Spinal cord (tissue), 10 donors: ENCODE measurements around the gene IL17RA. TPM values are rescaled to one million over a fixed set of nuclear protein-coding genes. Genes with fewer than 3 reads are reported as not detected.

ENCODE experiments used
- DNase-seq, 6 donors: peaks; one replicate each; pipeline versions ENCODE4 v3.0.0 to v3.0.0-alpha.2; 2013 to 2015; ENCODE audit warnings: low spot score in 6 of 6, low read depth in 4 of 6
- H3K27ac ChIP-seq: one replicate; pipeline ENCODE4 v1.5.1; 2013; ENCODE audit warnings: low read depth, low read length, control low read depth
- H3K27me3 ChIP-seq: one replicate; pipeline ENCODE4 v1.6.1; 2013; ENCODE audit warnings: low read length; ENCODE audit not compliant: control insufficient read depth, insufficient read depth
- H3K36me3 ChIP-seq: one replicate; pipeline ENCODE4 v1.6.1; 2013; ENCODE audit warnings: low read length; ENCODE audit not compliant: control insufficient read depth, insufficient read depth
- H3K4me1 ChIP-seq: one replicate; pipeline ENCODE4 v1.6.1; 2013; ENCODE audit warnings: low read length; ENCODE audit not compliant: control insufficient read depth, insufficient read depth
- H3K4me3 ChIP-seq: one replicate; pipeline ENCODE4 v1.5.1; 2013; ENCODE audit warnings: low read depth, low read length, control low read depth
- H3K9me3 ChIP-seq: one replicate; pipeline ENCODE4 v1.6.1; 2013; ENCODE audit warnings: low read length; ENCODE audit not compliant: control insufficient read depth, insufficient read depth
- WGBS: methylation state at CpG from one replicate; pipeline ENCODE4 v1.1.5; 2013; ENCODE audit warnings: missing lambda C conversion rate; ENCODE audit not compliant: insufficient coverage; 5-methylcytosine and 5-hydroxymethylcytosine counted together
- polyA plus RNA-seq, 2 donors: library from polyadenylated mRNA; unstranded; fragments of 120-200 nt; gene quantifications; one replicate each; pipeline ENCODE4 v1.2.1, GENCODE V29; 2013; ENCODE audit not compliant: insufficient read length in 2 of 2
- total RNA-seq, 2 donors: library from RNA; depleted of rRNA in 1 of 2; stranded (reverse); fragments of 120-200 nt in 1 of 2; fragments of >200 nt in 1 of 2; gene quantifications; one replicate each; pipeline versions ENCODE4 v1.2.3 to v1.2.4, GENCODE V29; 2013 to 2014
- donor health status: healthy.

Gene IL17RA
- total and polyA plus RNA-seq, 4 donors, result 6.0 to 10.5 (median 7.1) TPM

GRCh38 chr22:17056807-17057206 lies 28.0 kb upstream of the IL17RA start:
- Histone ChIP-seq H3K9me3 (no peaks in the 10 kb centered on the region), H3K27ac (no peak overlapping the region), H3K27me3 (no peaks in the 10 kb centered on the region), H3K36me3 (peaks cover 7% of the 10 kb centered on the region), H3K4me1 (peaks cover 6% of the 10 kb centered on the region), H3K4me3 (no peak overlapping the region)
- 77% methylated on average over 8 of the region's 8 CpGs for WGBS
- no peak for DNase-seq

GRCh38 chr22:17057959-17058814 lies 26.6 kb upstream of the IL17RA start:
- no peaks in the 10 kb centered on the region for H3K9me3 ChIP-seq
- 46% methylated on average over 6 of the region's 11 CpGs for WGBS
- DNase-seq, result peak in 5 of 6 donors; percentile 12 to 85 (median 49)

DNA sequence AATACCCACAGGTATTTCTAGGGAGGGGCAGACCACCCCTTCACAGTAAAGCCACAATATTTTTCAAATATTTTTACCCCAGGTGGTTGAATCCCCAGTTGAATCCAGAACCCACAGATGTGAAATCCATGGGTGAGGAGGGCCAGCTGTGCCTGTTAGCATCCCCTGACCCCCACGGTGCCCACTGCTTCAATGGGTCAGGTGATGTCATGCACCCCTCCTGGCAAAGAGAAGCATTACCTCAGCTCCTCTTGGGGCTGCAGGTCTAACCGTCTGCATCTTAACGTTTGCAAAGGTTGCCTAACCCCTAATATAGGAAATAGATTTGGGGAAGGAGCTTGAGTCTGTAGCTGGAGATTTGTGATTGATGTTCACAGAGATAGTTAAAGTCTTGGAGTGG lies 24.7 kb upstream of the IL17RA start:
- no peak for DNase-seq
- peaks cover 7% of the 10 kb centered on the region for H3K36me3 ChIP-seq
- H3K9me3 ChIP-seq, result no peaks in the 10 kb centered on the region
- no peak overlapping the region for H3K27ac ChIP-seq
- no peak overlapping the region for H3K4me3 ChIP-seq
- no peaks in the 10 kb centered on the region for H3K27me3 ChIP-seq
- WGBS, result 8% methylated on average over 2 of the region's 3 CpGs
- H3K4me1 ChIP-seq, result peaks cover 6% of the 10 kb centered on the region

More at GRCh38 chr22:17057959-17058814, 26.6 kb upstream of the IL17RA start:
- H3K36me3 ChIP-seq, result peaks cover 7% of the 10 kb centered on the region
- H3K27me3 ChIP-seq, result no peaks in the 10 kb centered on the region
- peaks cover 6% of the 10 kb centered on the region for H3K4me1 ChIP-seq
- no peak overlapping the region for H3K4me3 ChIP-seq
- H3K27ac ChIP-seq, result no peak overlapping the region

GRCh38 chr22:17063411-17064106 lies 21.2 kb upstream of the IL17RA start:
- Histone ChIP-seq H3K27ac (no peak overlapping the region), H3K9me3 (no peaks in the 10 kb centered on the region), H3K27me3 (no peaks in the 10 kb centered on the region), H3K4me3 (no peak overlapping the region), H3K4me1 (no peaks in the 10 kb centered on the region), H3K36me3 (no peaks in the 10 kb centered on the region)
- 50% methylated on average over 7 of the region's 8 CpGs for WGBS
- peak in 1 of 6 donors; percentile 44 for DNase-seq

DNA sequence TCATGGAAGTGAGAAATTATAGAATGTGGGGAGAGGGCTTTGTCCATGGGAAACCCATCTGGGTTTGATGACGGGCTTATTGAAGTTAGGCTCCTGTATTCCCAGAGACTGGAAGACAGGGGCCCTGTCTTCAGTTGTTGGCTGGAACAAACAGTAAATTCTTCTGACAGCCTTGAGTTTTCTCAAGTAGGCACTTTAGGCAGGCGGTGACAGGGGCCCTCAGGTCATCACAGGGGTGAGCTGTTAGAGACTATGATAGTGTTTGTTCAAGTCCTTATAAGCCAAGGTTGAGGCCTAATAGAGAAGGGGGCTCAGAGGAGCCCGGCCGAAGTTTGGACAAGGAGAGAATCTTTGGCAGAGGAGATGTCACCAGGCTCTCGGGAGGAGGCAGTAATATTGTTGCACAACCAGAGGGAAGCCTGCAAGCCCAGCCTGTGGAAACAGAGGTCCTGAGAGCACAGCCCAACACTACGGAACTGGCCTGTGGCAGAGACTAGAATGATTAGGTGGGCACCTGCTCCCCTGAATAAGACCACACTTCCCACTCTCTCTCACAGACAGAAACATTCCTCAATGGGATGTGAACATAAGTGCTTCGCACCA lies 20.2 kb upstream of the IL17RA start:
- WGBS, result 72% methylated on average over 4 of the region's 7 CpGs
- Histone ChIP-seq H3K27me3 (no peaks in the 10 kb centered on the region), H3K4me1 (no peaks in the 10 kb centered on the region), H3K9me3 (no peaks in the 10 kb centered on the region), H3K36me3 (no peaks in the 10 kb centered on the region), H3K27ac (no peak overlapping the region), H3K4me3 (no peak overlapping the region)
- DNase-seq, result no peak

- Histone ChIP-seq H3K27ac (no peak overlapping the region), H3K4me3 (no peak overlapping the region), H3K27me3 (no peaks in the 10 kb centered on the region), H3K9me3 (no peaks in the 10 kb centered on the region), H3K36me3 (no peaks in the 10 kb centered on the region), H3K4me1 (no peaks in the 10 kb centered on the region)
- DNase-seq, result no peak
- WGBS, result 91% methylated on average over 6 of the region's 7 CpGs
Observed at GRCh38 chr22:17065433-17065832, 19.4 kb upstream of the IL17RA start.

GRCh38 chr22:17072877-17073276 lies 11.9 kb upstream of the IL17RA start:
- Histone ChIP-seq H3K27ac (no peak overlapping the region), H3K27me3 (no peaks in the 10 kb centered on the region), H3K4me1 (no peaks in the 10 kb centered on the region), H3K4me3 (no peak overlapping the region), H3K9me3 (no peaks in the 10 kb centered on the region), H3K36me3 (no peaks in the 10 kb centered on the region)
- no peak for DNase-seq
- no CpG with 5 or more reads among the region's 1 CpG for WGBS

- no peak for DNase-seq
- H3K27me3 ChIP-seq, result no peaks in the 10 kb centered on the region
- no peaks in the 10 kb centered on the region for H3K36me3 ChIP-seq
- H3K9me3 ChIP-seq, result no peaks in the 10 kb centered on the region
- no peaks in the 10 kb centered on the region for H3K4me1 ChIP-seq
- no peak overlapping the region for H3K27ac ChIP-seq
- H3K4me3 ChIP-seq, result no peak overlapping the region
Observed at GRCh38 chr22:17074648-17075002, 10.2 kb upstream of the IL17RA start.

GRCh38 chr22:17077255-17077654 lies 7.5 kb upstream of the IL17RA start:
- Histone ChIP-seq H3K27me3 (no peaks in the 10 kb centered on the region), H3K36me3 (no peaks in the 10 kb centered on the region), H3K4me1 (no peaks in the 10 kb centered on the region), H3K9me3 (no peaks in the 10 kb centered on the region), H3K4me3 (no peak overlapping the region), H3K27ac (no peak overlapping the region)
- DNase-seq, result no peak
